HG02610 (cell line): ENCODE data around the gene SNCA.

Experiments
- ATAC-seq: cut with Tn5 transposase; IDR thresholded peaks from one replicate; pipeline ENCODE4 v1.9.1; 2021; ENCODE audit warnings: mild to moderate bottlenecking, moderate library complexity; ENCODE audit not compliant: unreplicated experiment

Gene SNCA

GRCh38 chr4:89820010-89820409 is 17.0 kb downstream of the SNCA start:
- no peak for ATAC-seq

GRCh38 chr4:89814362-89814761 is 22.6 kb downstream of the SNCA start:
- no peak for ATAC-seq

GRCh38 chr4:89813197-89813596 is 23.8 kb downstream of the SNCA start:
- no peak for ATAC-seq

- ATAC-seq = no peak
Measured at GRCh38 chr4:89807441-89808140, 29.4 kb downstream of the SNCA start.

GRCh38 chr4:89805297-89805696 is 31.7 kb downstream of the SNCA start:
- no peak for ATAC-seq

GRCh38 chr4:89803915-89804314 is 33.0 kb downstream of the SNCA start:
- ATAC-seq = no peak

- no peak for ATAC-seq
Measured at GRCh38 chr4:89803036-89803435, 33.9 kb downstream of the SNCA start.

GRCh38 chr4:89800527-89801103 is 36.3 kb downstream of the SNCA start:
- ATAC-seq = no peak

- no peak for ATAC-seq
Measured at GRCh38 chr4:89800012-89800516, 36.9 kb downstream of the SNCA start.

GRCh38 chr4:89799071-89799470 is 37.9 kb downstream of the SNCA start:
- no peak for ATAC-seq

- ATAC-seq = no peak
Measured at GRCh38 chr4:89797117-89797516, 39.8 kb downstream of the SNCA start.

- no peak for ATAC-seq
Measured at GRCh38 chr4:89788206-89789072, 48.5 kb downstream of the SNCA start.

GRCh38 chr4:89784686-89785231 is 52.2 kb downstream of the SNCA start:
- ATAC-seq = no peak

- no peak for ATAC-seq
Measured at GRCh38 chr4:89781321-89781720, 55.6 kb downstream of the SNCA start.

GRCh38 chr4:89773805-89774204 is 63.2 kb downstream of the SNCA start:
- no peak for ATAC-seq

- no peak for ATAC-seq
Measured at GRCh38 chr4:89769856-89770255, 67.1 kb downstream of the SNCA start.

GRCh38 chr4:89767924-89768323 is 69.0 kb downstream of the SNCA start:
- no peak for ATAC-seq

GRCh38 chr4:89765966-89766365 is 71.0 kb downstream of the SNCA start:
- ATAC-seq = no peak

- ATAC-seq = no peak
Measured at GRCh38 chr4:89765528-89765927, 71.4 kb downstream of the SNCA start.

GRCh38 chr4:89762311-89762710 is 74.7 kb downstream of the SNCA start:
- ATAC-seq = no peak

GRCh38 chr4:89759426-89759825 is 77.5 kb downstream of the SNCA start:
- ATAC-seq = no peak
